ENCODE results near the gene SORCS3.

Gene SORCS3

GRCh38 chr10:105139363-105139896 is 498.3 kb downstream of the SORCS3 start:
- no CpG with 5 or more reads among the region's 6 CpGs for WGBS (ENCODE audit: extremely low coverage, insufficient coverage, low lambda C conversion rate)
- no peak overlapping the region for H3K4me2 ChIP-seq (ENCODE audit: low read length)
- H3K27me3 ChIP-seq (ENCODE audit: insufficient read depth, low read length, poor library complexity), result no peaks in the 10 kb centered on the region
- no peak overlapping the region for H2BK120ac ChIP-seq (ENCODE audit: low read depth, low read length)
- H3K56ac ChIP-seq (ENCODE audit: low read length), result no peak overlapping the region
- H3K4me3 ChIP-seq (ENCODE audit: low read length), result no peak overlapping the region
- H3K79me2 ChIP-seq (ENCODE audit: control insufficient read depth, insufficient read depth, low read length), result no peaks in the 10 kb centered on the region
- no peak overlapping the region for H2AK5ac ChIP-seq (ENCODE audit: low read length)
- no peak overlapping the region for H2BK5ac ChIP-seq (ENCODE audit: low read length)
- H2BK15ac ChIP-seq (replicated peaks; ENCODE audit: low read depth), result no peak overlapping the region
- no peak for DNase-seq
- H3K9ac ChIP-seq (ENCODE audit: low read length), result no peak overlapping the region
- H3K36me3 ChIP-seq (ENCODE audit: control insufficient read depth, insufficient read depth, low read length), result no peaks in the 10 kb centered on the region
- H4K8ac ChIP-seq (ENCODE audit: low read depth, low read length), result no peak overlapping the region
- no peak overlapping the region for H4K5ac ChIP-seq (ENCODE audit: low read length)
- no peaks in the 10 kb centered on the region for H3K4me1 ChIP-seq (ENCODE audit: control insufficient read depth, low read depth, low read length)
- no peak overlapping the region for H3K27ac ChIP-seq (ENCODE audit: low read depth, low read length)
- H3K23ac ChIP-seq (ENCODE audit: low read length), result no peak overlapping the region
- H3K4ac ChIP-seq (ENCODE audit: low read depth, low read length), result no peak overlapping the region
- no peak overlapping the region for H3K18ac ChIP-seq (ENCODE audit: low read length)
- H3K79me1 ChIP-seq (ENCODE audit: low read length), result no peaks in the 10 kb centered on the region

DNA sequence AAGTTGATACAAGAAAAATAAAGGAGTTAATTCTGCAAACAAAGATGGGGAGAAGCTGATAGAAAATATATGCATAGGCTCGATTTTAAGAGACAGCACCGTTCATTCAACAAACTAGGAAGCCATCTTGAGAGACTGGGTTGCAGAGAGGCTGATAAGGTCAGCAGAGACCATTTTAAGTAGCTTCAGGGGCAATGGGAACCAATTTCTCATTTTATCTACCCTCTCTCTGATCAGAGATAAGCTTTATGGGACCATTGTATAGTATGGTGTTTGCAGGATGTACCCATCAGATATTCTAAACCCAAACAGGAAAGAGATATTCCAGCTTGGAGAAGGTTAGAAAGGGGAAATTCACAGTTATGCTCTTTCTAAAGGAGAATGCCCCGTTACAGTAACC is 499.5 kb downstream of the SORCS3 start:
- no peak overlapping the region for H2BK120ac ChIP-seq (ENCODE audit: low read depth, low read length)
- no peak overlapping the region for H3K4ac ChIP-seq (ENCODE audit: low read depth, low read length)
- H3K79me2 ChIP-seq (ENCODE audit: control insufficient read depth, insufficient read depth, low read length), result no peaks in the 10 kb centered on the region
- no peak overlapping the region for H3K23ac ChIP-seq (ENCODE audit: low read length)
- no peaks in the 10 kb centered on the region for H3K36me3 ChIP-seq (ENCODE audit: control insufficient read depth, insufficient read depth, low read length)
- no peak overlapping the region for H3K56ac ChIP-seq (ENCODE audit: low read length)
- no peak overlapping the region for H2BK5ac ChIP-seq (ENCODE audit: low read length)
- no peak overlapping the region for H3K9ac ChIP-seq (ENCODE audit: low read length)
- H4K8ac ChIP-seq (ENCODE audit: low read depth, low read length), result no peak overlapping the region
- WGBS (ENCODE audit: extremely low coverage, insufficient coverage, low lambda C conversion rate), result no CpG with 5 or more reads among the region's 3 CpGs
- H3K18ac ChIP-seq (ENCODE audit: low read length), result no peak overlapping the region
- H3K79me1 ChIP-seq (ENCODE audit: low read length), result no peaks in the 10 kb centered on the region
- H4K5ac ChIP-seq (ENCODE audit: low read length), result no peak overlapping the region
- H3K4me2 ChIP-seq (ENCODE audit: low read length), result no peak overlapping the region
- H3K27me3 ChIP-seq (ENCODE audit: insufficient read depth, low read length, poor library complexity), result no peaks in the 10 kb centered on the region
- DNase-seq, result no peak
- H3K4me1 ChIP-seq (ENCODE audit: control insufficient read depth, low read depth, low read length), result no peaks in the 10 kb centered on the region
- no peak overlapping the region for H2BK15ac ChIP-seq (replicated peaks; ENCODE audit: low read depth)
- no peak overlapping the region for H2AK5ac ChIP-seq (ENCODE audit: low read length)
- H3K27ac ChIP-seq (ENCODE audit: low read depth, low read length), result no peak overlapping the region
- no peak overlapping the region for H3K4me3 ChIP-seq (ENCODE audit: low read length)

GRCh38 chr10:105145711-105146110 is 504.6 kb downstream of the SORCS3 start:
- Histone ChIP-seq H3K4me2 (ENCODE audit: low read length) (no peak overlapping the region), H2BK5ac (ENCODE audit: low read length) (no peak overlapping the region), H3K9ac (ENCODE audit: low read length) (no peak overlapping the region), H2BK120ac (ENCODE audit: low read depth, low read length) (no peak overlapping the region), H3K4me1 (ENCODE audit: control insufficient read depth, low read depth, low read length) (no peaks in the 10 kb centered on the region), H3K79me2 (ENCODE audit: control insufficient read depth, insufficient read depth, low read length) (no peaks in the 10 kb centered on the region), H3K23ac (ENCODE audit: low read length) (no peak overlapping the region), H2BK15ac (replicated peaks; ENCODE audit: low read depth) (no peak overlapping the region), H3K79me1 (ENCODE audit: low read length) (no peaks in the 10 kb centered on the region), H3K27ac (ENCODE audit: low read depth, low read length) (no peak overlapping the region), H3K4me3 (ENCODE audit: low read length) (no peak overlapping the region), H2AK5ac (ENCODE audit: low read length) (no peak overlapping the region), H3K18ac (ENCODE audit: low read length) (no peak overlapping the region), H3K36me3 (ENCODE audit: control insufficient read depth, insufficient read depth, low read length) (no peaks in the 10 kb centered on the region), H3K27me3 (ENCODE audit: insufficient read depth, low read length, poor library complexity) (no peaks in the 10 kb centered on the region), H4K5ac (ENCODE audit: low read length) (no peak overlapping the region), H3K4ac (ENCODE audit: low read depth, low read length) (no peak overlapping the region), H4K8ac (ENCODE audit: low read depth, low read length) (no peak overlapping the region), H3K56ac (ENCODE audit: low read length) (no peak overlapping the region)
- no peak for DNase-seq
- no CpG with 5 or more reads among the region's 2 CpGs for WGBS (ENCODE audit: extremely low coverage, insufficient coverage, low lambda C conversion rate)

GRCh38 chr10:105146436-105146835 is 505.3 kb downstream of the SORCS3 start:
- H3K18ac ChIP-seq (ENCODE audit: low read length), result no peak overlapping the region
- WGBS (ENCODE audit: extremely low coverage, insufficient coverage, low lambda C conversion rate), result no CpG with 5 or more reads among the region's 2 CpGs
- no peaks in the 10 kb centered on the region for H3K79me2 ChIP-seq (ENCODE audit: control insufficient read depth, insufficient read depth, low read length)
- no peak overlapping the region for H2BK15ac ChIP-seq (replicated peaks; ENCODE audit: low read depth)
- no peaks in the 10 kb centered on the region for H3K36me3 ChIP-seq (ENCODE audit: control insufficient read depth, insufficient read depth, low read length)
- no peak overlapping the region for H4K5ac ChIP-seq (ENCODE audit: low read length)
- H2BK5ac ChIP-seq (ENCODE audit: low read length), result no peak overlapping the region
- no peak overlapping the region for H3K56ac ChIP-seq (ENCODE audit: low read length)
- H3K4ac ChIP-seq (ENCODE audit: low read depth, low read length), result no peak overlapping the region
- H3K27ac ChIP-seq (ENCODE audit: low read depth, low read length), result no peak overlapping the region
- no peak for DNase-seq
- no peak overlapping the region for H2BK120ac ChIP-seq (ENCODE audit: low read depth, low read length)
- H2AK5ac ChIP-seq (ENCODE audit: low read length), result no peak overlapping the region
- no peak overlapping the region for H3K4me2 ChIP-seq (ENCODE audit: low read length)
- no peaks in the 10 kb centered on the region for H3K27me3 ChIP-seq (ENCODE audit: insufficient read depth, low read length, poor library complexity)
- H3K9ac ChIP-seq (ENCODE audit: low read length), result no peak overlapping the region
- H3K4me3 ChIP-seq (ENCODE audit: low read length), result no peak overlapping the region
- no peak overlapping the region for H4K8ac ChIP-seq (ENCODE audit: low read depth, low read length)
- H3K79me1 ChIP-seq (ENCODE audit: low read length), result no peaks in the 10 kb centered on the region
- no peaks in the 10 kb centered on the region for H3K4me1 ChIP-seq (ENCODE audit: control insufficient read depth, low read depth, low read length)
- H3K23ac ChIP-seq (ENCODE audit: low read length), result no peak overlapping the region

DNA sequence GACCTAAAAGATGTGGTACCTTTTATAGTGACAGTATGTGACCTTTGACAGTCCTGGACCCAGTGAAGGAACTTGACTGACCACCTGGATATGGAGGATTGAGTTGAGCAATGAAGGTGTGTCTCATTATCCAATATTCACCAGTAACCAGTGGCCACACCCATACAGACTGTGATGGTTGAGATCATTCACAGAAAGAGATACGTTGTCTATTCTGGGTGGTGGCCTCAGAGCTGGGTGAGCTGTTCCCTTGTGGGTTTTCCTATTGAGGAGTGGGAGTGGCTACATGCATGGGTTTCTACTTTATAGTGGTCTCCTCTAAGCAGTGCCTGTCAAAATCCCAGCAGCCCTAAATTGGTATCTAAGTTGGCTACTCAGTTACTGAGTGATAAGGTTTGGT is 507.4 kb downstream of the SORCS3 start:
- Histone ChIP-seq H3K79me2 (ENCODE audit: control insufficient read depth, insufficient read depth, low read length) (no peaks in the 10 kb centered on the region), H3K36me3 (ENCODE audit: control insufficient read depth, insufficient read depth, low read length) (no peaks in the 10 kb centered on the region), H2AK5ac (ENCODE audit: low read length) (no peak overlapping the region), H2BK120ac (ENCODE audit: low read depth, low read length) (no peak overlapping the region), H3K27me3 (ENCODE audit: insufficient read depth, low read length, poor library complexity) (no peaks in the 10 kb centered on the region), H3K27ac (ENCODE audit: low read depth, low read length) (no peak overlapping the region), H3K4me3 (ENCODE audit: low read length) (no peak overlapping the region), H2BK5ac (ENCODE audit: low read length) (no peak overlapping the region), H3K4ac (ENCODE audit: low read depth, low read length) (no peak overlapping the region), H3K23ac (ENCODE audit: low read length) (no peak overlapping the region), H2BK15ac (replicated peaks; ENCODE audit: low read depth) (no peak overlapping the region), H3K4me2 (ENCODE audit: low read length) (no peak overlapping the region), H3K56ac (ENCODE audit: low read length) (no peak overlapping the region), H4K5ac (ENCODE audit: low read length) (no peak overlapping the region), H3K79me1 (ENCODE audit: low read length) (no peaks in the 10 kb centered on the region), H3K9ac (ENCODE audit: low read length) (no peak overlapping the region), H3K18ac (ENCODE audit: low read length) (no peak overlapping the region), H3K4me1 (ENCODE audit: control insufficient read depth, low read depth, low read length) (no peaks in the 10 kb centered on the region), H4K8ac (ENCODE audit: low read depth, low read length) (no peak overlapping the region)
- WGBS (ENCODE audit: extremely low coverage, insufficient coverage, low lambda C conversion rate), result no CpG with 5 or more reads among the region's 1 CpG
- no peak for DNase-seq

- Histone ChIP-seq H2BK5ac (ENCODE audit: low read length) (no peak overlapping the region), H4K8ac (ENCODE audit: low read depth, low read length) (no peak overlapping the region), H4K5ac (ENCODE audit: low read length) (no peak overlapping the region), H3K79me2 (ENCODE audit: control insufficient read depth, insufficient read depth, low read length) (no peaks in the 10 kb centered on the region), H3K4ac (ENCODE audit: low read depth, low read length) (no peak overlapping the region), H3K4me2 (ENCODE audit: low read length) (no peak overlapping the region), H3K56ac (ENCODE audit: low read length) (no peak overlapping the region), H2BK120ac (ENCODE audit: low read depth, low read length) (no peak overlapping the region), H3K27ac (ENCODE audit: low read depth, low read length) (no peak overlapping the region), H2BK15ac (replicated peaks; ENCODE audit: low read depth) (no peak overlapping the region), H3K36me3 (ENCODE audit: control insufficient read depth, insufficient read depth, low read length) (no peaks in the 10 kb centered on the region), H3K23ac (ENCODE audit: low read length) (no peak overlapping the region), H3K27me3 (ENCODE audit: insufficient read depth, low read length, poor library complexity) (no peaks in the 10 kb centered on the region), H3K4me1 (ENCODE audit: control insufficient read depth, low read depth, low read length) (no peaks in the 10 kb centered on the region), H3K4me3 (ENCODE audit: low read length) (no peak overlapping the region), H3K9ac (ENCODE audit: low read length) (no peak overlapping the region), H3K18ac (ENCODE audit: low read length) (no peak overlapping the region), H3K79me1 (ENCODE audit: low read length) (no peaks in the 10 kb centered on the region), H2AK5ac (ENCODE audit: low read length) (no peak overlapping the region)
- DNase-seq, result no peak
- WGBS (ENCODE audit: extremely low coverage, insufficient coverage, low lambda C conversion rate), result no CpG with 5 or more reads among the region's 2 CpGs
Measured at GRCh38 chr10:105148921-105149320, 507.8 kb downstream of the SORCS3 start.

Data from mesendoderm (in vitro differentiated cells).